ENCODE data around the gene RPL10L.

RPL10L gene

GRCh38 chr14:46672128-46672527 is 20.5 kb upstream of the RPL10L start:
- Histone ChIP-seq H3K9ac (ENCODE audit: low read length) (no peak overlapping the region), H3K9me2 (replicated peaks; ENCODE audit: insufficient read depth, low read length) (no peaks in the 10 kb centered on the region), H3K27ac (ENCODE audit: low read length) (no peak overlapping the region), H4K20me1 (ENCODE audit: insufficient read depth, low read length) (no peaks in the 10 kb centered on the region), H2AFZ (ENCODE audit: low read length) (no peak overlapping the region), H3F3A (ENCODE audit: insufficient read depth, low read length) (no peaks in the 10 kb centered on the region), H3K36me3 (replicated peaks; ENCODE audit: insufficient read depth, low read length) (no peaks in the 10 kb centered on the region), H3K4me3 (ENCODE audit: low read length) (no peak overlapping the region), H3K4me2 (ENCODE audit: low read depth, low read length) (no peak overlapping the region), H3K9me3 (replicated peaks; ENCODE audit: insufficient read depth, low read length) (no peaks in the 10 kb centered on the region), H3K79me2 (ENCODE audit: low read length) (no peaks in the 10 kb centered on the region), H3K27me3 (replicated peaks; ENCODE audit: insufficient read depth, low read length) (no peaks in the 10 kb centered on the region), H3K4me1 (ENCODE audit: low read length) (no peaks in the 10 kb centered on the region)
- TF ChIP-seq EZH2phosphoT487 (IDR thresholded peaks at IDR 0.05; ENCODE audit: low read length), result no peak
- DNase-seq, result no peak

GRCh38 chr14:46663382-46663781 is 11.8 kb upstream of the RPL10L start:
- H4K20me1 ChIP-seq (ENCODE audit: insufficient read depth, low read length), result no peaks in the 10 kb centered on the region
- H3K9me2 ChIP-seq (replicated peaks; ENCODE audit: insufficient read depth, low read length), result no peaks in the 10 kb centered on the region
- H3K4me1 ChIP-seq (ENCODE audit: low read length), result no peaks in the 10 kb centered on the region
- no peaks in the 10 kb centered on the region for H3K36me3 ChIP-seq (replicated peaks; ENCODE audit: insufficient read depth, low read length)
- no peak for DNase-seq
- H3K4me2 ChIP-seq (ENCODE audit: low read depth, low read length), result no peak overlapping the region
- H3K27me3 ChIP-seq (replicated peaks; ENCODE audit: insufficient read depth, low read length), result no peaks in the 10 kb centered on the region
- H3K27ac ChIP-seq (ENCODE audit: low read length), result no peak overlapping the region
- no peaks in the 10 kb centered on the region for H3K9me3 ChIP-seq (replicated peaks; ENCODE audit: insufficient read depth, low read length)
- no peak overlapping the region for H3K9ac ChIP-seq (ENCODE audit: low read length)
- H3F3A ChIP-seq (ENCODE audit: insufficient read depth, low read length), result no peaks in the 10 kb centered on the region
- TF ChIP-seq EZH2phosphoT487 (IDR thresholded peaks at IDR 0.05; ENCODE audit: low read length) (no peak), EZH2 (optimal IDR thresholded peaks at IDR 0.05; ENCODE audit: low read depth, low read length) (no peak)
- TF ChIP-seq, protein P1, sequence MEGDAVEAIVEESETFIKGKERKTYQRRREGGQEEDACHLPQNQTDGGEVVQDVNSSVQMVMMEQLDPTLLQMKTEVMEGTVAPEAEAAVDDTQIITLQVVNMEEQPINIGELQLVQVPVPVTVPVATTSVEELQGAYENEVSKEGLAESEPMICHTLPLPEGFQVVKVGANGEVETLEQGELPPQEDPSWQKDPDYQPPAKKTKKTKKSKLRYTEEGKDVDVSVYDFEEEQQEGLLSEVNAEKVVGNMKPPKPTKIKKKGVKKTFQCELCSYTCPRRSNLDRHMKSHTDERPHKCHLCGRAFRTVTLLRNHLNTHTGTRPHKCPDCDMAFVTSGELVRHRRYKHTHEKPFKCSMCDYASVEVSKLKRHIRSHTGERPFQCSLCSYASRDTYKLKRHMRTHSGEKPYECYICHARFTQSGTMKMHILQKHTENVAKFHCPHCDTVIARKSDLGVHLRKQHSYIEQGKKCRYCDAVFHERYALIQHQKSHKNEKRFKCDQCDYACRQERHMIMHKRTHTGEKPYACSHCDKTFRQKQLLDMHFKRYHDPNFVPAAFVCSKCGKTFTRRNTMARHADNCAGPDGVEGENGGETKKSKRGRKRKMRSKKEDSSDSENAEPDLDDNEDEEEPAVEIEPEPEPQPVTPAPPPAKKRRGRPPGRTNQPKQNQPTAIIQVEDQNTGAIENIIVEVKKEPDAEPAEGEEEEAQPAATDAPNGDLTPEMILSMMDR (IDR thresholded peaks at IDR 0.05; ENCODE audit: low read length), result no peak
- no peak overlapping the region for H2AFZ ChIP-seq (ENCODE audit: low read length)
- H3K79me2 ChIP-seq (ENCODE audit: low read length), result no peaks in the 10 kb centered on the region
- no peak overlapping the region for H3K4me3 ChIP-seq (ENCODE audit: low read length)

- no peak overlapping the region for H3K9ac ChIP-seq (ENCODE audit: low read length)
- no peaks in the 10 kb centered on the region for H3K79me2 ChIP-seq (ENCODE audit: low read length)
- TF ChIP-seq EZH2 (optimal IDR thresholded peaks at IDR 0.05; ENCODE audit: low read depth, low read length), result no peak
- TF ChIP-seq, protein P1 (IDR thresholded peaks at IDR 0.05; ENCODE audit: low read length), result no peak
- TF ChIP-seq EZH2phosphoT487 (IDR thresholded peaks at IDR 0.05; ENCODE audit: low read length), result no peak
- no peaks in the 10 kb centered on the region for H3K27me3 ChIP-seq (replicated peaks; ENCODE audit: insufficient read depth, low read length)
- no peak for DNase-seq
- no peaks in the 10 kb centered on the region for H3K9me2 ChIP-seq (replicated peaks; ENCODE audit: insufficient read depth, low read length)
- no peaks in the 10 kb centered on the region for H4K20me1 ChIP-seq (ENCODE audit: insufficient read depth, low read length)
- no peaks in the 10 kb centered on the region for H3K9me3 ChIP-seq (replicated peaks; ENCODE audit: insufficient read depth, low read length)
- H3K4me3 ChIP-seq (ENCODE audit: low read length), result no peak overlapping the region
- H3K27ac ChIP-seq (ENCODE audit: low read length), result no peak overlapping the region
- no peak overlapping the region for H3K4me2 ChIP-seq (ENCODE audit: low read depth, low read length)
- H3F3A ChIP-seq (ENCODE audit: insufficient read depth, low read length), result no peaks in the 10 kb centered on the region
- H2AFZ ChIP-seq (ENCODE audit: low read length), result no peak overlapping the region
- H3K36me3 ChIP-seq (replicated peaks; ENCODE audit: insufficient read depth, low read length), result no peaks in the 10 kb centered on the region
- H3K4me1 ChIP-seq (ENCODE audit: low read length), result no peaks in the 10 kb centered on the region
These were observed 10.1 kb upstream of the RPL10L start for GRCh38 chr14:46661728-46662127.

- Histone ChIP-seq H3K79me2 (ENCODE audit: low read length) (no peaks in the 10 kb centered on the region), H2AFZ (ENCODE audit: low read length) (no peak overlapping the region), H4K20me1 (ENCODE audit: insufficient read depth, low read length) (no peaks in the 10 kb centered on the region), H3K9me3 (replicated peaks; ENCODE audit: insufficient read depth, low read length) (no peaks in the 10 kb centered on the region), H3F3A (ENCODE audit: insufficient read depth, low read length) (no peaks in the 10 kb centered on the region), H3K27me3 (replicated peaks; ENCODE audit: insufficient read depth, low read length) (no peaks in the 10 kb centered on the region), H3K27ac (ENCODE audit: low read length) (no peak overlapping the region), H3K4me1 (ENCODE audit: low read length) (no peaks in the 10 kb centered on the region), H3K36me3 (replicated peaks; ENCODE audit: insufficient read depth, low read length) (no peaks in the 10 kb centered on the region), H3K4me3 (ENCODE audit: low read length) (no peak overlapping the region), H3K9ac (ENCODE audit: low read length) (no peak overlapping the region), H3K9me2 (replicated peaks; ENCODE audit: insufficient read depth, low read length) (no peaks in the 10 kb centered on the region), H3K4me2 (ENCODE audit: low read depth, low read length) (no peak overlapping the region)
- TF ChIP-seq, protein P1 (IDR thresholded peaks at IDR 0.05; ENCODE audit: low read length), result no peak
- no peak for TF ChIP-seq EZH2phosphoT487 (IDR thresholded peaks at IDR 0.05; ENCODE audit: low read length)
- TF ChIP-seq EZH2 (optimal IDR thresholded peaks at IDR 0.05; ENCODE audit: low read depth, low read length), result no peak
- no peak for DNase-seq
These were observed 1.6 kb upstream of the RPL10L start for GRCh38 chr14:46653031-46653755.
